Measurements from ENCODE around the gene PFKM.

Gene PFKM

GRCh38 chr12:48193623-48194022 lies 74.5 kb downstream of the PFKM start:
- no peak overlapping the region for H3K4me3 ChIP-seq (ENCODE audit: low read depth, low read length)
- TF ChIP-seq, protein P1, sequence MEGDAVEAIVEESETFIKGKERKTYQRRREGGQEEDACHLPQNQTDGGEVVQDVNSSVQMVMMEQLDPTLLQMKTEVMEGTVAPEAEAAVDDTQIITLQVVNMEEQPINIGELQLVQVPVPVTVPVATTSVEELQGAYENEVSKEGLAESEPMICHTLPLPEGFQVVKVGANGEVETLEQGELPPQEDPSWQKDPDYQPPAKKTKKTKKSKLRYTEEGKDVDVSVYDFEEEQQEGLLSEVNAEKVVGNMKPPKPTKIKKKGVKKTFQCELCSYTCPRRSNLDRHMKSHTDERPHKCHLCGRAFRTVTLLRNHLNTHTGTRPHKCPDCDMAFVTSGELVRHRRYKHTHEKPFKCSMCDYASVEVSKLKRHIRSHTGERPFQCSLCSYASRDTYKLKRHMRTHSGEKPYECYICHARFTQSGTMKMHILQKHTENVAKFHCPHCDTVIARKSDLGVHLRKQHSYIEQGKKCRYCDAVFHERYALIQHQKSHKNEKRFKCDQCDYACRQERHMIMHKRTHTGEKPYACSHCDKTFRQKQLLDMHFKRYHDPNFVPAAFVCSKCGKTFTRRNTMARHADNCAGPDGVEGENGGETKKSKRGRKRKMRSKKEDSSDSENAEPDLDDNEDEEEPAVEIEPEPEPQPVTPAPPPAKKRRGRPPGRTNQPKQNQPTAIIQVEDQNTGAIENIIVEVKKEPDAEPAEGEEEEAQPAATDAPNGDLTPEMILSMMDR (IDR thresholded peaks at IDR 0.05; ENCODE audit: borderline replicate concordance, insufficient read depth, low read depth, low read length): no peak

- TF ChIP-seq, protein P1 (IDR thresholded peaks at IDR 0.05; ENCODE audit: borderline replicate concordance, insufficient read depth, low read depth, low read length): no peak
- H3K4me3 ChIP-seq (ENCODE audit: low read depth, low read length): no peak overlapping the region
These were observed 75.6 kb downstream of the PFKM start for GRCh38 chr12:48194799-48195201.

Measured in GM12875 (cell line).